Liver (tissue), 9 donors: ENCODE data around the gene NUDC. TPM values are rescaled to one million over a fixed set of nuclear protein-coding genes. Genes with fewer than 3 reads are reported as not detected.

Experiments
- DNase-seq: peaks from one replicate; pipeline ENCODE4 v3.0.0-alpha.2; 2017; ENCODE audit warnings: low spot score
- H3K27ac ChIP-seq, 2 donors: one replicate each; pipeline ENCODE4 v1.7.0; 2013; ENCODE audit warnings: inconsistent platforms in 2 of 2, low read length in 2 of 2, control low read depth in 1 of 2, low read depth in 1 of 2, mild to moderate bottlenecking in 1 of 2
- H3K27me3 ChIP-seq, 4 donors: one replicate each; pipeline versions ENCODE4 v1.6.1 to v1.7.0; 2013; ENCODE audit warnings: low read length in 3 of 4, inconsistent platforms in 1 of 4, mild to moderate bottlenecking in 1 of 4, moderate library complexity in 1 of 4; ENCODE audit not compliant: control insufficient read depth in 4 of 4, insufficient read depth in 4 of 4
- H3K36me3 ChIP-seq, 4 donors: one replicate each; pipeline versions ENCODE4 v1.6.1 to v1.7.0; 2013; ENCODE audit warnings: low read length in 3 of 4, mild to moderate bottlenecking in 3 of 4, low read depth in 1 of 4, moderate library complexity in 1 of 4; ENCODE audit not compliant: control insufficient read depth in 4 of 4, insufficient read depth in 3 of 4
- H3K4me1 ChIP-seq, 4 donors: one replicate each; pipeline versions ENCODE4 v1.6.1 to v1.7.0; 2013; ENCODE audit warnings: low read length in 3 of 4, mild to moderate bottlenecking in 3 of 4, moderate library complexity in 1 of 4; ENCODE audit not compliant: control insufficient read depth in 4 of 4, insufficient read depth in 4 of 4
- H3K4me3 ChIP-seq, 3 donors: one replicate each; pipeline versions ENCODE4 v1.6.1 to v1.7.0; 2013; ENCODE audit warnings: low read length in 3 of 3, control low read depth in 1 of 3, low read depth in 1 of 3, mild to moderate bottlenecking in 1 of 3
- H3K9ac ChIP-seq, 2 donors: one replicate each; pipeline ENCODE4 v1.7.0; 2013; ENCODE audit warnings: low read length in 2 of 2, mild to moderate bottlenecking in 2 of 2, moderate library complexity in 2 of 2, control low read depth in 1 of 2, low read depth in 1 of 2
- H3K9me3 ChIP-seq, 4 donors: one replicate each; pipeline versions ENCODE4 v1.6.1 to v1.7.0; 2013; ENCODE audit warnings: low read length in 3 of 4; ENCODE audit not compliant: control insufficient read depth in 4 of 4
- CTCF ChIP-seq: fragments of 150-350 bp; IDR thresholded peaks from 2 replicates; pipeline ENCODE4 v1.5.1; 2017; ENCODE audit warnings: improper control_type of control experiment, low read depth, low read length; ENCODE audit not compliant: missing input control
- EGR1 ChIP-seq, 2 donors: IDR thresholded peaks; 2 replicates each; pipeline ENCODE4 v1.6.1; 2016 to 2018; ENCODE audit warnings: antibody characterized with exemption in 2 of 2, low read depth in 2 of 2
- FOXA1 ChIP-seq: IDR thresholded peaks from 2 replicates; pipeline ENCODE4 v1.6.1; 2016; ENCODE audit warnings: antibody characterized with exemption
- GABPA ChIP-seq, 2 donors: IDR thresholded peaks in 1 of 2; conservative IDR thresholded peaks in 1 of 2; 2 replicates each; pipeline ENCODE4 v1.6.1; 2016; ENCODE audit warnings: antibody characterized with exemption in 2 of 2, mild to moderate bottlenecking in 1 of 2, moderate library complexity in 1 of 2
- HNF4A ChIP-seq, 2 donors: conservative IDR thresholded peaks; 2 replicates each; pipeline ENCODE4 v1.6.1; 2016; ENCODE audit warnings: antibody characterized with exemption in 2 of 2, mild to moderate bottlenecking in 2 of 2
- HNF4G ChIP-seq: IDR thresholded peaks from 2 replicates; pipeline ENCODE4 v1.6.1; 2016; ENCODE audit warnings: antibody characterized with exemption
- JUND ChIP-seq, 2 donors: IDR thresholded peaks; 2 replicates each; pipeline ENCODE4 v1.6.1; 2016; ENCODE audit warnings: antibody characterized with exemption in 2 of 2
- NR2F2 ChIP-seq: IDR thresholded peaks from 2 replicates; pipeline ENCODE4 v1.6.1; 2016; ENCODE audit warnings: antibody characterized with exemption
- RAD21 ChIP-seq, 2 donors: IDR thresholded peaks; 2 replicates each; pipeline ENCODE4 v1.6.1; 2016; ENCODE audit warnings: antibody characterized with exemption in 2 of 2, mild to moderate bottlenecking in 2 of 2
- REST ChIP-seq: IDR thresholded peaks from 2 replicates; pipeline ENCODE4 v1.6.1; 2016; ENCODE audit warnings: antibody characterized with exemption, mild to moderate bottlenecking
- RXRA ChIP-seq, 2 donors: IDR thresholded peaks; 2 replicates each; pipeline ENCODE4 v1.6.1; 2017 to 2018; ENCODE audit warnings: antibody characterized with exemption in 2 of 2, mild to moderate bottlenecking in 1 of 2
- SP1 ChIP-seq: IDR thresholded peaks from 2 replicates; pipeline ENCODE4 v1.6.1; 2018; ENCODE audit warnings: antibody characterized with exemption, mild to moderate bottlenecking
- YY1 ChIP-seq: IDR thresholded peaks from 2 replicates; pipeline ENCODE4 v1.6.1; 2016; ENCODE audit warnings: antibody characterized with exemption, mild to moderate bottlenecking
- WGBS: extraction: QIAGEN DNeasy Blood & Tissue Kit; methylation state at CpG from one replicate; pipeline ENCODE4 v1.1.7; 2013; 5-methylcytosine and 5-hydroxymethylcytosine counted together
- polyA plus RNA-seq, 2 donors: library from polyadenylated mRNA; stranded (reverse) in 1 of 2; unstranded in 1 of 2; fragments of 200-250 nt in 1 of 2; fragments of >200 nt in 1 of 2; fragmentation: Nextera tagmentation in 1 of 2; extraction: Ambion mirVana in 1 of 2; gene quantifications; one replicate each; pipeline versions ENCODE4 v1.2.1 to v1.2.3, GENCODE V29; 2013 to 2015
- total RNA-seq, 2 donors: library from RNA; depleted of rRNA; stranded (reverse); fragments of >200 nt; gene quantifications; one replicate each; pipeline ENCODE4 v1.2.3, GENCODE V29; 2014
- TF ChIP-seq, protein P1 (sequence below): IDR thresholded peaks from 2 replicates; pipeline ENCODE4 v1.6.1; 2016; ENCODE audit warnings: antibody characterized with exemption
- TF ChIP-seq, protein P2 (sequence below): IDR thresholded peaks from 2 replicates; pipeline ENCODE4 v1.6.1; 2016; ENCODE audit warnings: antibody characterized with exemption
- donor health status: healthy.
- donor health status: healthy.
- donor health status: healthy.
- donor health status: healthy.
- donor health status: healthy.

Gene NUDC
- total and polyA plus RNA-seq, 4 donors, result 18.2 to 50.7 (median 36.2) TPM

- H3K4me3 ChIP-seq, result no peak overlapping the region
- WGBS, result 69% methylated on average over 6 of the region's 6 CpGs
These were observed 50.8 kb downstream of the NUDC start for GRCh38 chr1:26972390-26972789.

DNA sequence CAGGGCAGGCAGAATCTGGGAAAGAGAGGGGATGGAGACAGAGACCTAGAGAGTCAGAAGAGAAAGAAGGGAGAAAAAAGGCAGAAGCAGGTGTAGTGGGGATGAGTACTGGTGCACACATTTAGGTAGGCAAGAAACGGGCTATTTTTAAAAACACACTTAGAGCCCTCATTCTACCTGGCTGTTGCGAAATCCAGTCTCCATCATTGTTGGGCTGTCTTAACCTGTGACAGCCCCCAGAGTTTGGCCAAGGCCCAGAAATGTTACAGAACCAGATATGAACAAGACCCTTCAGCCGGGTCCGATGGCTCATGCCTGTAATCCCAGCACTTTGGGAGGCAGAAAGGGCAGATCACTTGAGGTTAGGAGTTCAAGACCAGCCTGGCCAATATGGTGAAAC lies 51.3 kb downstream of the NUDC start:
- Histone ChIP-seq H3K27me3 (no peaks in the 10 kb centered on the region), H3K36me3 (no peaks in the 10 kb centered on the region), H3K27ac (no peak overlapping the region), H3K4me1 (no peaks in the 10 kb centered on the region), H3K9me3 (no peaks in the 10 kb centered on the region), H3K4me3 (no peak overlapping the region), H3K9ac (no peak overlapping the region)
- DNase-seq, result no peak
- WGBS, result 93% methylated on average over 4 of the region's 4 CpGs
- no peak for TF ChIP-seq RAD21 (IDR thresholded peaks at IDR 0.05)
- TF ChIP-seq SP1, result no peak
- no peak for TF ChIP-seq GABPA (IDR thresholded peaks at IDR 0.05 in 1 of 2, conservative IDR thresholded peaks at IDR 0.05 in 1 of 2)
- no peak for TF ChIP-seq JUND (IDR thresholded peaks at IDR 0.05)
- TF ChIP-seq CTCF, result no peak
- TF ChIP-seq, protein P1, sequence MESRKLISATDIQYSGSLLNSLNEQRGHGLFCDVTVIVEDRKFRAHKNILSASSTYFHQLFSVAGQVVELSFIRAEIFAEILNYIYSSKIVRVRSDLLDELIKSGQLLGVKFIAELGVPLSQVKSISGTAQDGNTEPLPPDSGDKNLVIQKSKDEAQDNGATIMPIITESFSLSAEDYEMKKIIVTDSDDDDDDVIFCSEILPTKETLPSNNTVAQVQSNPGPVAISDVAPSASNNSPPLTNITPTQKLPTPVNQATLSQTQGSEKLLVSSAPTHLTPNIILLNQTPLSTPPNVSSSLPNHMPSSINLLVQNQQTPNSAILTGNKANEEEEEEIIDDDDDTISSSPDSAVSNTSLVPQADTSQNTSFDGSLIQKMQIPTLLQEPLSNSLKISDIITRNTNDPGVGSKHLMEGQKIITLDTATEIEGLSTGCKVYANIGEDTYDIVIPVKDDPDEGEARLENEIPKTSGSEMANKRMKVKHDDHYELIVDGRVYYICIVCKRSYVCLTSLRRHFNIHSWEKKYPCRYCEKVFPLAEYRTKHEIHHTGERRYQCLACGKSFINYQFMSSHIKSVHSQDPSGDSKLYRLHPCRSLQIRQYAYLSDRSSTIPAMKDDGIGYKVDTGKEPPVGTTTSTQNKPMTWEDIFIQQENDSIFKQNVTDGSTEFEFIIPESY, result no peak
- no peak for TF ChIP-seq NR2F2
- no peak for TF ChIP-seq HNF4G
- no peak for TF ChIP-seq RXRA (IDR thresholded peaks at IDR 0.05)
- TF ChIP-seq, protein P2, sequence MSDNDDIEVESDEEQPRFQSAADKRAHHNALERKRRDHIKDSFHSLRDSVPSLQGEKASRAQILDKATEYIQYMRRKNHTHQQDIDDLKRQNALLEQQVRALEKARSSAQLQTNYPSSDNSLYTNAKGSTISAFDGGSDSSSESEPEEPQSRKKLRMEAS, result no peak
- TF ChIP-seq HNF4A (conservative IDR thresholded peaks at IDR 0.05), result no peak
- TF ChIP-seq REST, result no peak
- no peak for TF ChIP-seq EGR1 (IDR thresholded peaks at IDR 0.05; ENCODE audit: low read depth in 2 of 2)

More at GRCh38 chr1:26972390-26972789, 50.8 kb downstream of the NUDC start:
- Histone ChIP-seq H3K27ac (no peak overlapping the region), H3K27me3 (no peaks in the 10 kb centered on the region), H3K9me3 (no peaks in the 10 kb centered on the region), H3K4me1 (no peaks in the 10 kb centered on the region), H3K9ac (no peak overlapping the region), H3K36me3 (no peaks in the 10 kb centered on the region)
- no peak for TF ChIP-seq FOXA1
- no peak for TF ChIP-seq GABPA (IDR thresholded peaks at IDR 0.05 in 1 of 2, conservative IDR thresholded peaks at IDR 0.05 in 1 of 2)
- no peak for TF ChIP-seq YY1
- TF ChIP-seq, protein P2, result no peak
- TF ChIP-seq HNF4A (conservative IDR thresholded peaks at IDR 0.05), result no peak
- no peak for TF ChIP-seq SP1
- no peak for TF ChIP-seq CTCF
- no peak for DNase-seq
